ENCODE measurements around the gene ADO. TPM values are rescaled to one million over a fixed set of nuclear protein-coding genes. Genes with fewer than 3 reads are reported as not detected.

ADO gene
- total RNA-seq, 2 donors from 2014 or later: 11.5 to 15.4 TPM

DNA sequence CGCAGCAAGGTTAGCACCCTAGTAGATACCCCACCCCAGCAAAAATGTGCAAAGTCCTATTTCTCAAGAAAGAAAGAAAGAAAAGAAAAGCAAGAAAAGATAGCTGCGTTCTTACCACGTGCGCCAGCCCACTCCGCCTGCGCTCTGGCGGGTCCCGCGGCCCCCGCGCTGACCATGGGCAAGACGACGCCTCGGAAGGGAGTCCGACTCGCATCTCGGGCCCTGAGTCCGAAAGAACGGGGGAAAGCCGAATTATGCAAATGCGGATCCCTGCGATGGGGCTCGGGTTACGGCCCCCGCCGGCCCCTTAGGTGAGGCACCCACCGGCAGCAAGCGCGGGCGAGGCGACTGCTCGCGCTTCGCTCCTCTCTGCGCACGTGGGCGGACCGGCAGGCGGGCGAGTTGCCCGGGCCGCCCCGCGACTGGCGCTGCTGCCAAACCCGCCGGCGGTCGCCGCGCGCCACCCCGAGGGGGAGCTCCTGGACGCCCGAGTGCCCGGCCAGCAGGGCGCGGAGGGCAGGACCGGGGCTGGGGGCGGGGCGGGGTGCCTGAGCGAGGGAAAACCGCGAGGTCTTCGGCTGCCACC lies 14.0 kb downstream of the ADO start:
- Mint-ChIP-seq H3K36me3 (ENCODE audit: low read depth) (peaks cover 44% of the 10 kb centered on the region), H3K4me1 (peaks cover 9% of the 10 kb centered on the region), H3K4me3 (peak overlapping the region; percentile 93), H3K9me3 (no peaks in the 10 kb centered on the region), H3K27me3 (peaks cover 22% of the 10 kb centered on the region), H3K27ac (peak overlapping the region; percentile 95)
- no peak for ATAC-seq (replicated peaks)

DNA sequence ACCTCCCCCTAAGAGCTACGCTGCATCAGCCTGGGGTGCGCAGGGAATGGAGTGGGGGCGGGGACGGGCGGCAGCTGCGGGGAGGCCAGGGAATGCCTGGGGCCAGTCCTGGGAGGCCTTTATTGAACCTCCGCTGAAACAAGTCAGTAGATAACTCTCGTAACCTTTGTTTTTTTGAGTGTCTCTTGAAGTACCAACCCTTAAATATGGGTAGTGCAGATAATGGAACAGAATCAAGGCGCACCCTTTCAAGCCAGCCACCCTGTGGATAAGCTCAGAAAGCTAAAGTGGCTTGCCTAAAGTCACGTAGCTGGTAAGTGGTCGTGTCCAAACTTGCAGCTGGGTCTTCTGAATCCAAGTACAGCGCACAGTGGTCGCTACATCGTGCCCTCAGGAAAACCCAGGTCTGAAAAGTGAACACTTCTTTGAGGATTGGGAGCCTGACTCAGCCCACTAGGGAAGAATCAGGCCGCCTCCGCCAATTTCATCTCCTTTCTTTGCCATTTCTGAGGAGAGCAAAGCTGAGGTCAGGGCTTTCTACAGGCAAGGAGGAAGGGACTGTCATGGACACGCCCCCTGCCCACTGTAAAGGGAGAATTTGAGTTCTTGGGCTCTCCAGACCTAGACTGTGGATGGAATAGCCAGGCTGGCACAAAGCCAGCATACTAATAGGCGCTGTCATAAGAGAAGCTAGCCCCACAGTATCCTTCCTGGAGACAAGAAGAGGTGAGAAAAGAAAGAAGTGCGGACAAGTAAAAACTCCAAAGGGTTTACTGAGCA lies 14.8 kb downstream of the ADO start:
- H3K4me1 Mint-ChIP-seq: peaks cover under 1% of the 10 kb centered on the region
- ATAC-seq (replicated peaks): no peak
- H3K27me3 Mint-ChIP-seq: peaks cover 22% of the 10 kb centered on the region
- H3K4me3 Mint-ChIP-seq: peak overlapping the region; percentile 93
- no peak overlapping the region for H3K27ac Mint-ChIP-seq
- peaks cover 36% of the 10 kb centered on the region for H3K36me3 Mint-ChIP-seq (ENCODE audit: low read depth)
- H3K9me3 Mint-ChIP-seq: no peaks in the 10 kb centered on the region

DNA sequence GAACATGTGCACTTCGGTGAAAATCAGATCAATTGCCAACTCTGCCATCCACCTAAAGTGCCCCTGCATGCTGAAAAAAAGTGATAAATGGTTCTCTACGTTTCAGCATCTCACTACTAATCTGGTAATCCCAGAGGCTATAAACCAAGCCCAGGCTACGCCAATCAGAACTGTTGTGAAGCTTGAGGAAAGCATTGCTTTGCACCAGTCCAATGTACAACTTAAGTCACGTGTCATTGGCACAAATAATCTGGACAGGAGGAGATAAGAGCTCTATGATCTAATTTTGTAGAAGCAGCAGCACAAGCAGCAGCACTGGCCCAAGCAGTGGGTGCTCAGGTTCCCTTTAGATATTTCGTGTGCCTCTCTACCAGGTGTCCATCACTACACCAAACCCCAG lies 16.1 kb downstream of the ADO start:
- H3K9me3 Mint-ChIP-seq: no peaks in the 10 kb centered on the region
- no peak for ATAC-seq (replicated peaks)
- H3K27ac Mint-ChIP-seq: no peak overlapping the region
- H3K27me3 Mint-ChIP-seq: peaks cover 22% of the 10 kb centered on the region
- H3K4me3 Mint-ChIP-seq: no peak overlapping the region
- no peaks in the 10 kb centered on the region for H3K4me1 Mint-ChIP-seq
- H3K36me3 Mint-ChIP-seq (ENCODE audit: low read depth): peaks cover 23% of the 10 kb centered on the region

DNA sequence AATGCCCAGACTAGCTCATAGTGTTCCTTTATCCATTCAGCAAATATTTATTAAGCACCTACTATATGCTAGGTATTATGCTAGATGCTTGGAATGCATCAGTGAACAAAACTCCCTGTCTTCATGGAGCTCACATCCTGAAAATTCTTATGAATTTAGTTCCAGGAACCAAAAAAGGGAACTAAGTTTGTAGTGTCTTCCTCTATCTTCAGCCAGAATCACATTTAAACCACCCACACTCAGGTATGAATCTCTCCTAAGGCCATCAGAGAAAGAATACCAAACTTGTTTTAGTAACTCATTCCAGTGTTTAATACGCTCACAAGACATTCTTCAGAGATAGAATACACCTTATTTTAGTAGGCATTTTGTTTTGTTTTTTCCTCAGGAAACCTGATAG lies 21.8 kb downstream of the ADO start:
- no peak overlapping the region for H3K27ac Mint-ChIP-seq
- H3K9me3 Mint-ChIP-seq: no peaks in the 10 kb centered on the region
- no peaks in the 10 kb centered on the region for H3K36me3 Mint-ChIP-seq (ENCODE audit: low read depth)
- H3K4me1 Mint-ChIP-seq: no peaks in the 10 kb centered on the region
- H3K27me3 Mint-ChIP-seq: peaks cover 17% of the 10 kb centered on the region
- no peak for ATAC-seq (replicated peaks)
- H3K4me3 Mint-ChIP-seq: no peak overlapping the region

DNA sequence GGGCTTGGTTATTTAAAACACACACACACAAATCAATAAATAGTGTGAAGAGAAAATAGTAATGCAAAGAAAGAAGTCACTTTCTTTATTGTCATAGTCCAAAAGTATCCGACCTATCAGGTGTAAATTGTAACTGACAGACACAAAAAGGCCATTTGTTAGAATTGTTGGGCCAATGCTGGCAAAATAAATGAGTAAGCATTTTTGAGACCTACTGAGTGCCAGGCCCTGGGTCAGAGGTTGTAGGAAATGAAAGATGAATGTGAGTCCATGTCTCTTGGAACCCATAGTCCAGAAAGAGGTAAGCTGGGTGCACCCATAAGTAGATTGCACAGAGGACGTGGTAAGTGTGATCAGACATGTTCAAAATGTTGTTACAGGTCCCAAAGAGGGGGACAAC lies 25.1 kb downstream of the ADO start:
- H3K36me3 Mint-ChIP-seq (ENCODE audit: low read depth): no peaks in the 10 kb centered on the region
- peaks cover 25% of the 10 kb centered on the region for H3K27me3 Mint-ChIP-seq
- no peak overlapping the region for H3K4me3 Mint-ChIP-seq
- H3K9me3 Mint-ChIP-seq: no peaks in the 10 kb centered on the region
- no peaks in the 10 kb centered on the region for H3K4me1 Mint-ChIP-seq
- H3K27ac Mint-ChIP-seq: no peak overlapping the region
- ATAC-seq (replicated peaks): no peak

DNA sequence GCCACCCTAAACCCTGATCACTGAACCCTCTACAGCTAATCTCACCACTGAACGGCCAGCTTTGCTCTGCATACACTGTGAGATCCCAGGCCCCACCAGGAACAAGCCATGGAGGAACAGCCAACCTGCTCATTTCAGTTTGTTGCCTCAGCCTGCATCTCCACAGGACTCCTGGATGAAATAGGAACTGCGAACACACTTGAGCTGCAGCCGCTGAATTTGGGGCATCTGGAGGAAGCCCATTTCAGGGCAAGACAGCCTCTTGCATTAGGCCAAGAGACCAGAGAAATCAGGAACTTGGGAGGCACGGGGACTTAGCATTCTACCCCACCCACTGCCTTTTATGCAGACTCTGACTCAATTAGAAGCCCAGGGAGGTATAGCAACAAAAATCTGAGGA lies 26.2 kb downstream of the ADO start:
- no peaks in the 10 kb centered on the region for H3K9me3 Mint-ChIP-seq
- ATAC-seq (replicated peaks): no peak
- H3K27me3 Mint-ChIP-seq: peaks cover 25% of the 10 kb centered on the region
- no peaks in the 10 kb centered on the region for H3K36me3 Mint-ChIP-seq (ENCODE audit: low read depth)
- no peak overlapping the region for H3K27ac Mint-ChIP-seq
- no peaks in the 10 kb centered on the region for H3K4me1 Mint-ChIP-seq
- no peak overlapping the region for H3K4me3 Mint-ChIP-seq

DNA sequence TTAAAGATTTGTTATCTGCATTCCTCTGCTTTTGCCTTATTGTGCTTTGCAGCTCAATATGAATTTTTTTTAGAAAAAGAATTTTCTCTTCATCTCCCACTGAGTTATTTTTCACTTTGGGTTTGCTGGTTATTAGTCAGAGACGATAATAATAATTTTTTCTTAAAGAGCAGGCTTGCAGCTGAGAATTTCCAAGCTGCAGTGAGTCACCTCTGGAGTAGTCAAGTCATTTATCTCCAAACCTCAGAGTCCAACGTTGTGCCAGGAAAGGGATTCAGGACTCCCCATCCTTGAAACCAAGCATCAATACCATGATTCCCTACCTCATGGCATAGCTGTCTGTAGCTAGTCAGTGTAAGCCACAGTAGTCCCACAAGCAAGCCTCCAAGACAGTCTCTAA lies 26.8 kb downstream of the ADO start:
- no peak overlapping the region for H3K27ac Mint-ChIP-seq
- H3K27me3 Mint-ChIP-seq: peaks cover 25% of the 10 kb centered on the region
- no peak overlapping the region for H3K4me3 Mint-ChIP-seq
- H3K4me1 Mint-ChIP-seq: no peaks in the 10 kb centered on the region
- no peaks in the 10 kb centered on the region for H3K9me3 Mint-ChIP-seq
- no peak for ATAC-seq (replicated peaks)
- H3K36me3 Mint-ChIP-seq (ENCODE audit: low read depth): no peaks in the 10 kb centered on the region

DNA sequence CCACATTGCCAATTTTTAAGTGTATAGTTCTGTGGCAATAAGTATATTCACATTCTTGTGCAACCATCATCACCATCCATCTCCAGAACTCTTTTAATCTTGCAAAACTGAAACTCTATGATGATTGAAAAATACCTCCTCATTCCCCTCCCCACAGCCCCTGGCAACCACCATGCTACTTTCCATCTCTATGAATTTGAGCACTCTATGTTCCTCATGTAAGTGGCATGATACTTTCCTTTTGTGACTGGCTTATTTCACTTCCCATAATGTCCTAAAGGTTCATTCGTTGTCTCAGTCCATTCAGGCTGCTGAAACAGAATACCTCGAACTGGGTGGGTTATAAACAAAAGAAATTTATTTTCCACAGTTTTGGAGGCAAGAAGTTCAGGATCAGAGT lies 35.1 kb downstream of the ADO start:
- H3K9me3 Mint-ChIP-seq: no peaks in the 10 kb centered on the region

DNA sequence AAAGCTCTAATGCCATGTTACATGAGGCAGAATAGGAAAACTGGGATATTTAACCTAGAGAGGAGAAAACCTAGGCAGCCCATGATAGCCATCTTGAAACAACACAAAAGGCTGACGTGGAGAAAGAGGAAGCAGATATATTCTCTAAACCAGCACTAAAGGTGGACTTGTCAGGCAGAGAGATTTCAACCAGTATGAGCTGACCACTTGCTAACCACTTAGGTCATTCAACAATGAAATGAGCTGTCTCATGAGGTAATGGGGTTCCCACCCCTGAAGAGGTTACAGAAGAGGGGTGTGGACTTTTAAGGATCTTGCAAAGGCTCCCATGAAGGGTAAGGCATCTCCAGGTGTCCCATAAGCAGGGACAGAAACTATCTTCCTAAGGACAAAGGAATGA lies 38.5 kb downstream of the ADO start:
- Mint-ChIP-seq H3K36me3 (ENCODE audit: low read depth) (no peaks in the 10 kb centered on the region), H3K27me3 (peaks cover 24% of the 10 kb centered on the region), H3K9me3 (peaks cover 5% of the 10 kb centered on the region), H3K4me3 (no peak overlapping the region), H3K4me1 (peaks cover 12% of the 10 kb centered on the region), H3K27ac (no peak overlapping the region)
- no peak for ATAC-seq (replicated peaks)

More for the DNA sequence above, 35.1 kb downstream of the ADO start:
- peak; percentile 17 for ATAC-seq (replicated peaks)
- Mint-ChIP-seq H3K4me1 (peaks cover 6% of the 10 kb centered on the region), H3K27me3 (peaks cover 21% of the 10 kb centered on the region), H3K36me3 (ENCODE audit: low read depth) (no peaks in the 10 kb centered on the region), H3K27ac (no peak overlapping the region), H3K4me3 (no peak overlapping the region)

DNA sequence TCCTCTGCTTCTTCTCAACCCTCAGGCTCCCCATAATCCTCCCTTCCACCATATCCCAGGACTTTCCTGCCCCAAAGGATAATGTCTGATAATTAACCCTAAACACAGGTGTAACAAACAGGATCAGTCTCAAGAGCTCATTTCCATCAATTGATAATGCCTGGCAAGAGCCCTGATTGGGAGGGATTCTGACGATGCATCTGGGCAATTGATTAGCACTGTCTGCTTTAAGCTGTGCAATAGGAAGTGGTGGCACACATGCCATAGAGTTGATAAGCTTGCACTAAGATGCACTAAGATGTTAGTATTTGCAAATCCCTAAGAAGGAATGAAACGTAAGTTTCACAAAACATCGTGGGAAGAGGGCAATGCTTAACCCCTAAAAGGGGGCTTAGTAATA lies 39.1 kb downstream of the ADO start:
- peaks cover 26% of the 10 kb centered on the region for H3K27me3 Mint-ChIP-seq

DNA sequence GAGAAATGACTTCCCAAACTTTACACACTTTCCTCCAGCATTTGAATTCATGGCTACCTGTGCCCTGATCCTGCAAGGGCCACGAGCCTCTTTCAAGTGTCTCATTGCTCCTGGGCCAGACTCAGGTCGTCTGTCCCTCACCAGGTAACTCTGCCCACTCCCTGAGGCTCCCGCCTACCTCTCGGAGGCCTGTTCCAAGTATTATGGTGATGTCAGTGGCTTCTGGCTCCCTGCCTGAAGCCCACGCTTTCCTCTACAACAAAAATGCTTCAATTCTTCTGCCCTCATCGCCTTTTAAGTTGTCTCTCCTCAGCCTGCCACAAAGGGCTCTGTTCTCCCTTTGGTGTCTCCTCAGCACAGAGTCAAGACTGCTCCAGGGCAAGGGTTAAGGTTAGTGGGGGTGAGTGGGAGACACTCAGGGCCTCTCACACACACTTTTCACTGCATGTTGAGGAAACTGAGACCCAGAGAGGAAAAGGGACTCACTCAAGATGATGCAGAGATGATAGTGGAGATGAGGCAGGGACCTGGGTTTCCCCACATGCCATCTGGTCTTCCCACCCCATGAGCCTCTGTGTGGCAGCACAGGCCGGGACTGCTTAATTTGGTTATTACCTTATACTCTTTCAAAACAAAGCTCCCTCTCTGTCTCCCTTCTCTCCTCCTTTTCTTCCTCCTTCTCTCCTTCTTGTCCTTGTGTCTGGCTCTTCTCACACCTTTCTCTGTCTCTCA lies 39.9 kb downstream of the ADO start:
- Mint-ChIP-seq H3K36me3 (ENCODE audit: low read depth) (no peaks in the 10 kb centered on the region), H3K27me3 (peaks cover 32% of the 10 kb centered on the region), H3K4me3 (peak overlapping the region; percentile 45), H3K9me3 (peaks cover 5% of the 10 kb centered on the region), H3K27ac (peak overlapping the region; percentile 83), H3K4me1 (peaks cover 12% of the 10 kb centered on the region)
- peak; percentile 90 for ATAC-seq (replicated peaks)

More for the DNA sequence above, 39.1 kb downstream of the ADO start:
- Mint-ChIP-seq H3K4me3 (no peak overlapping the region), H3K27ac (no peak overlapping the region), H3K9me3 (peaks cover 5% of the 10 kb centered on the region), H3K4me1 (peaks cover 12% of the 10 kb centered on the region), H3K36me3 (ENCODE audit: low read depth) (no peaks in the 10 kb centered on the region)
- no peak for ATAC-seq (replicated peaks)

DNA sequence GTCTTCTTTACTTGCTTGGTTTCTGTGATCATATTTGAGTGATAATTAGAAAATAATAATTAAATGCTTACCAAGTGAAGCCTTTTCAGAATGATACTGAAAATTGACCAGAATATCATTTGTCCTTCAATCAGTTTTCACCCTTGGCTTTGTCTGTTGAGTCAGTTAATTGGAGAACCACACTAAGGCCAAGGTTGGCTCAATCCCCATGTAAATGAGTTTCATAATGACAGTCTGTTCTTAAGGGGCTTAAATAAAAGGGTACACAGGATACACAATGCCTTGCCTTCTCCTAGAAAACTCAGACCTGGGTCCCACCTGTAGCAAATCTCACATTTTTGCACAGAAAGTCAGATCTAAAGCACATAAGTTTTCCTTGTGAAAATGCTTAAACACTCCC lies 42.9 kb downstream of the ADO start:
- H3K36me3 Mint-ChIP-seq (ENCODE audit: low read depth): no peaks in the 10 kb centered on the region
- H3K9me3 Mint-ChIP-seq: peaks cover 5% of the 10 kb centered on the region
- peaks cover 20% of the 10 kb centered on the region for H3K27me3 Mint-ChIP-seq
- no peak overlapping the region for H3K27ac Mint-ChIP-seq
- peaks cover 16% of the 10 kb centered on the region for H3K4me1 Mint-ChIP-seq
- ATAC-seq (replicated peaks): no peak
- H3K4me3 Mint-ChIP-seq: no peak overlapping the region

DNA sequence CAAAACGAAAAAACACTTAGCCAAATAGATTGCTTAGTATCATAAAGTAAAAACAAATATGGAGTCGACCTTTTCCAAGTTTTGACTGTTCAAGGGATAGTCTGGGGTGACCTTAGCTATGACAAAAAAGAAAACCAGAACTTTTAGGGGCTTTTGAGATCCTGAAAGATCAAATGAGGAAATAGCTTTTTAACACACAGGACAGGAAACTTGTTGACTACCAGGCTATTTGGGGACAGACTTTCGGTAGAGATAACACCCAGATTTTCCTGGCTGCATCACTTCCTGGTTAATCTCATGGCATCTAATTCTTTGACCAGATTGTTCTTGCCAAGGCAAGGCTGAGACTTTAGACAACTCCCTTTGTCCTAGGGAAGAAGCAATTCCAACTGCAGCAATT lies 46.1 kb downstream of the ADO start:
- Mint-ChIP-seq H3K9me3 (peaks cover 5% of the 10 kb centered on the region), H3K4me3 (no peak overlapping the region), H3K4me1 (peaks cover 8% of the 10 kb centered on the region), H3K36me3 (ENCODE audit: low read depth) (no peaks in the 10 kb centered on the region), H3K27ac (no peak overlapping the region), H3K27me3 (peaks cover 9% of the 10 kb centered on the region)
- no peak for ATAC-seq (replicated peaks)

DNA sequence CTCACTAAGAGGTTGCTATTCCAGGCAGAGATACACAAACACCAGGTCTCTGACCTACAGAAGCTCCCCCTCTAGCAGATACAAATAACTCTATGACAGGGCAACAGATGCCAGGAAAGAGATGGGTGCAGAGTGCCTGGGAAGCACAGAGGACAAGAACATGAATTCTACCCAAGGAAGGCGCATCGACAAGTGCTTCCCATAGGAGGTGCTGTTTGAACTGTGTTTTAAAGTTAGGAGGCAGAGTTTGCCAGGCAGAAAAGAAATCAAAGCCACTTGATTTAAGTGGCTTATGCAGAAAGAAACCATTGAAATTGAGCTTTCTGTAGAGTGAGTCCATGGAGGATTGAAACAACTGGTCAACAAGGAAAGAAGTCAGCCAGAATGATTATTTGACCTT lies 46.9 kb downstream of the ADO start:
- Mint-ChIP-seq H3K9me3 (peaks cover 5% of the 10 kb centered on the region), H3K27me3 (peaks cover 9% of the 10 kb centered on the region), H3K4me1 (peaks cover 8% of the 10 kb centered on the region), H3K36me3 (ENCODE audit: low read depth) (no peaks in the 10 kb centered on the region), H3K4me3 (no peak overlapping the region), H3K27ac (no peak overlapping the region)
- no peak for ATAC-seq (replicated peaks)
